ENCODE results near the gene CACNA1H. TPM values are rescaled to one million over a fixed set of nuclear protein-coding genes. Genes with fewer than 3 reads are reported as not detected.
A peak's percentile ranks its signal among the peaks of the same experiment; 100 is the strongest.
"Not testable (repeated sequence)": the region's sequence is repeated elsewhere in the genome, so short reads cannot be mapped to it uniquely, and the experiment has no call there.

The CACNA1H gene
- total RNA-seq, 3 donors from 2014 or later (not counting 1 experiment from before 2014, with no cell fraction given) = 1.1 to 1.5 (median 1.3) TPM

DNA sequence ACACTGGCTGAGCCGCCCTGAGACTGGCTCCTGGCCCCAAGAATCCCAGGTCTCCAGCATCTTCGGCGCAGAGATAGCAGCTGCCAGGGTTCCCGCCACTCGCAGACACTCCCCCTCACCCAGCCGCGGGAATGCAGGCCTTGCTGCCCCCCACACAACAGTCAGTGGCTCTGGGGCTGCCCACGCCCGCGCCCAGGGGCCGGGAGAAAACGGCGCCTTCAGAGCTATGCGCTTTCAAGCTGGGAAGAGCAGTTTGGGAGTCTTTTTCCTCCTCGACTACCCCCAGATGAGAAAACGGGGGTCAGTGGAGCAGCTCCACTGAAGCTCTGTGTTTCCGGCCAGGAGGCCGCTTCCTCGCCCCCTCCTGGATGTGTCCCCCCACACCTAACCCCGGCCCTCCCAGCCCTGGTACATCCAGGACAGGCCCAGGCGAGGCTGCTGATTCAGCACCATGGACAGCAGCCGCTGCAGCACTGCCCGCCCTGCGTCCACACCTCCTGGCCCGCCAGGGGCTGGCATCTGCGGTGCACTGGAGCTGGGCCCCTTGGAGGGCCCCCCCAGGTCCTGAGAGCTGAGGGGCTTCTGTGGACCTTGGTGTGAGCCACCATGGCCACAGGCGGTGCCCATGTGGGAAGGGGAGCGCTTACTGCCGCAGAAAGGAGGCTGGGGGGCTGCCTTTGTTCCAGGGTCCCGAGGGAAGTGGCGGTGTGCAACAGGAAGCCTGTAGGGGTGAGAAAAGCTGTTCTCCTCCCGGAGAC lies 35.7 kb downstream of the CACNA1H start:
- Mint-ChIP-seq H3K36me3 (no peaks in the 10 kb centered on the region), H3K27ac (no peak overlapping the region), H3K9me3 (no peaks in the 10 kb centered on the region), H3K4me3 (no peak overlapping the region), H3K27me3 (ENCODE audit: low read depth in 2 of 2) (peaks cover 0 to 3% of the 10 kb centered on the region in 2 donors), H3K4me1 (no peaks in the 10 kb centered on the region)
- intact Hi-C loops (cut with micrococcal nuclease) = no loop called here
- H3K27me3 ChIP-seq (ENCODE audit: control insufficient read depth, insufficient read depth, low read length) = no peaks in the 10 kb centered on the region
- TF ChIP-seq, protein P1, sequence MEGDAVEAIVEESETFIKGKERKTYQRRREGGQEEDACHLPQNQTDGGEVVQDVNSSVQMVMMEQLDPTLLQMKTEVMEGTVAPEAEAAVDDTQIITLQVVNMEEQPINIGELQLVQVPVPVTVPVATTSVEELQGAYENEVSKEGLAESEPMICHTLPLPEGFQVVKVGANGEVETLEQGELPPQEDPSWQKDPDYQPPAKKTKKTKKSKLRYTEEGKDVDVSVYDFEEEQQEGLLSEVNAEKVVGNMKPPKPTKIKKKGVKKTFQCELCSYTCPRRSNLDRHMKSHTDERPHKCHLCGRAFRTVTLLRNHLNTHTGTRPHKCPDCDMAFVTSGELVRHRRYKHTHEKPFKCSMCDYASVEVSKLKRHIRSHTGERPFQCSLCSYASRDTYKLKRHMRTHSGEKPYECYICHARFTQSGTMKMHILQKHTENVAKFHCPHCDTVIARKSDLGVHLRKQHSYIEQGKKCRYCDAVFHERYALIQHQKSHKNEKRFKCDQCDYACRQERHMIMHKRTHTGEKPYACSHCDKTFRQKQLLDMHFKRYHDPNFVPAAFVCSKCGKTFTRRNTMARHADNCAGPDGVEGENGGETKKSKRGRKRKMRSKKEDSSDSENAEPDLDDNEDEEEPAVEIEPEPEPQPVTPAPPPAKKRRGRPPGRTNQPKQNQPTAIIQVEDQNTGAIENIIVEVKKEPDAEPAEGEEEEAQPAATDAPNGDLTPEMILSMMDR (IDR thresholded peaks at IDR 0.05) = no peak
- peak; percentile 57 to 74 (median 74) for ATAC-seq
- no peaks in the 10 kb centered on the region for H3K36me3 ChIP-seq (ENCODE audit: control insufficient read depth, insufficient read depth, low read length)
- H3K4me3 ChIP-seq (ENCODE audit: low read length) = no peak overlapping the region
- H3K4me1 ChIP-seq (ENCODE audit: control insufficient read depth, insufficient read depth, low read length) = no peaks in the 10 kb centered on the region
- H3K9me3 ChIP-seq (ENCODE audit: control insufficient read depth, insufficient read depth, low read length) = no peaks in the 10 kb centered on the region
- 39% methylated on average over 32 of the region's 32 CpGs for WGBS (ENCODE audit: insufficient coverage)
- peak; percentile 47 to 73 for DNase-seq
- no peak overlapping the region for H3K27ac ChIP-seq (ENCODE audit: low read length)

DNA sequence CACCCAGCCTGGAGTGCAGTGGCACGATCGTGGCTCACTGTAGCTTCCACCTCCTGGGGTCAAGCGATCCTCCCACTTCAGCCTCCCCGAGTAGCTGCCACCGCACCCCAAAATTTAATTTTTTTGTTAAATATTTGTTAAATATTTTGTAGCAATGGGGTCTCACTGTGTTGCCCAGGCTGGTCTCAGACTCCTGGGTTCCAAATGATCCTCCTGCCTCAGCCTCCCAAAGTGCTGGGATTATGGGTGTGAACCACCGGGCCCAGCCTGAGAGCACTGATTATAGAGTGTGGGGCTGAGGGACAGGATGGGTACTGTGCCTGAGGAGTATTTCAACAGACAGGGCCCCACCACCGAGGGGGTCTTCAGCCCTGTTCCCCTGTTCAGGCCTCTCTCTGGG lies 36.5 kb downstream of the CACNA1H start:
- Histone ChIP-seq H3K27ac (ENCODE audit: low read length) (no peak overlapping the region), H3K4me3 (ENCODE audit: low read length) (no peak overlapping the region), H3K4me1 (ENCODE audit: control insufficient read depth, insufficient read depth, low read length) (no peaks in the 10 kb centered on the region), H3K27me3 (ENCODE audit: control insufficient read depth, insufficient read depth, low read length) (no peaks in the 10 kb centered on the region), H3K9me3 (ENCODE audit: control insufficient read depth, insufficient read depth, low read length) (no peaks in the 10 kb centered on the region), H3K36me3 (ENCODE audit: control insufficient read depth, insufficient read depth, low read length) (no peaks in the 10 kb centered on the region)
- peaks cover 0 to 3% of the 10 kb centered on the region in 2 donors for H3K27me3 Mint-ChIP-seq (ENCODE audit: low read depth in 2 of 2)
- no peak overlapping the region for H3K4me3 Mint-ChIP-seq
- H3K27ac Mint-ChIP-seq = no peak overlapping the region
- no peaks in the 10 kb centered on the region for H3K4me1 Mint-ChIP-seq
- no peak for ATAC-seq
- no peak for DNase-seq
- H3K36me3 Mint-ChIP-seq = no peaks in the 10 kb centered on the region
- intact Hi-C loops (cut with micrococcal nuclease) = no loop called here
- WGBS (ENCODE audit: insufficient coverage) = 84% methylated on average over 5 of the region's 7 CpGs
- TF ChIP-seq, protein P1 (IDR thresholded peaks at IDR 0.05) = no peak
- H3K9me3 Mint-ChIP-seq = no peaks in the 10 kb centered on the region

DNA sequence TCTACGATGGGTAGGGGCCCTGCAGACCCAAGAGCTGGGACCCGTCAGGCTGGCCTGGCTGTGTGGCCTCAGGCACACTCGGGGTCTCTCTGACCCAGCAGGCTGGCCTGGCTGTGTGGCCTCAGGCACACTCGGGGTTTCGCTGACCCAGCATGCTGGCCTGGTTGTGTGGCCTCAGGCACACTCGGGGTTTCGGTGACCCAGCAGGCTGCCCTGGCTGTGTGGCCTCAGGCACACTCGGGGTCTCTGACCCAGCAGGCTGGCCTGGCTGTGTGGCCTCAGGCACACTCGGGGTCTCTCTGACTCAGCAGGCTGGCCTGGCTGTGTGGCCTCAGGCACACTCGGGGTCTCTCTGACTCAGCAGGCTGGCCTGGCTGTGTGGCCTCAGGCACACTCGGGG lies 37.9 kb downstream of the CACNA1H start:
- H3K4me1 ChIP-seq (ENCODE audit: control insufficient read depth, insufficient read depth, low read length); H3K9me3 ChIP-seq (ENCODE audit: control insufficient read depth, insufficient read depth, low read length); H3K27me3 Mint-ChIP-seq (ENCODE audit: low read depth in 2 of 2); intact Hi-C loops (cut with micrococcal nuclease); H3K27ac ChIP-seq (ENCODE audit: low read length); H3K4me3 ChIP-seq (ENCODE audit: low read length); H3K27ac Mint-ChIP-seq; H3K27me3 ChIP-seq (ENCODE audit: control insufficient read depth, insufficient read depth, low read length); DNase-seq; H3K9me3 Mint-ChIP-seq; H3K4me1 Mint-ChIP-seq; H3K36me3 ChIP-seq (ENCODE audit: control insufficient read depth, insufficient read depth, low read length); ATAC-seq; H3K36me3 Mint-ChIP-seq; H3K4me3 Mint-ChIP-seq: not testable (repeated sequence)
- WGBS (ENCODE audit: insufficient coverage) = 87% methylated on average over 11 of the region's 11 CpGs

DNA sequence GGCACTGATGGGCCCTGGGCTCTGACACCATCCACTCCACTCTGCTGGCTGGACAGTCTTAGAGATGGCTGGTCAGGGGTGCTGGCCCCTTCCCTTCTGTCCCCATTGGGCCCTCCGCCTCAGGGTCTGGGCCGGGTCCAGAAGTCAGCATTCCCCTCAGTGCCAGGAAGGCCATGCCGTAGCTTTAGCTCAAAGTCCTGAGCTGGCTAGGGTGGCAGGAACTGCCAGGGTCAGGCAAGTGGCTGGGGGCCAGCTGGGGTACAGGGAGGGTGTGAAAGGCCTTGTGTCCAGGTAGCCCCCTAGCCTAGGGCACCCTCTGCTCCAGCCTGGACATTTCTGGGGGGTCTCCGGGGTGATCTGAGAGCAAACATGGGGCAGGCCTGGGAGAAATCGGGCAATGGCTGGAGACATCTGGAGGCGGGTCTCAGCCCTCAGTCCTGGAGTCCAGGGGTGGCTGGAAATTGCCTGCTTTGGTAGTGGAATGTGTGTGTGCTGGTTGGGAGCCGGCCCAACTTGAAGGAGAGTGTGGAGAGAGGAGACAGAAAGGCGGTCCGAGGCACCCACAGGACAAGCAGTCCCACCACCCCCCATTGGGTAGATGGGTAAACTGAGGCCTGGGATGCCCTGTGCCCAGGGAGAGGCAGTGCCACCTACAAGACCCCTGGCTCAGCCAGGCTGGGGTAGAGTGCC lies 39.6 kb downstream of the CACNA1H start:
- Mint-ChIP-seq H3K36me3 (no peaks in the 10 kb centered on the region), H3K4me3 (no peak overlapping the region), H3K27ac (no peak overlapping the region), H3K4me1 (no peaks in the 10 kb centered on the region), H3K9me3 (no peaks in the 10 kb centered on the region), H3K27me3 (ENCODE audit: low read depth in 2 of 2) (peaks cover 0 to 3% of the 10 kb centered on the region in 2 donors)
- no peak overlapping the region for H3K4me3 ChIP-seq (ENCODE audit: low read length)
- H3K36me3 ChIP-seq (ENCODE audit: control insufficient read depth, insufficient read depth, low read length) = no peaks in the 10 kb centered on the region
- WGBS (ENCODE audit: insufficient coverage) = 75% methylated on average over 6 of the region's 9 CpGs
- H3K4me1 ChIP-seq (ENCODE audit: control insufficient read depth, insufficient read depth, low read length) = no peaks in the 10 kb centered on the region
- no peaks in the 10 kb centered on the region for H3K9me3 ChIP-seq (ENCODE audit: control insufficient read depth, insufficient read depth, low read length)
- ATAC-seq (no peak), DNase-seq (no peak)
- intact Hi-C loops (cut with micrococcal nuclease) = no loop called here
- H3K27ac ChIP-seq (ENCODE audit: low read length) = no peak overlapping the region
- H3K27me3 ChIP-seq (ENCODE audit: control insufficient read depth, insufficient read depth, low read length) = no peaks in the 10 kb centered on the region
- TF ChIP-seq, protein P1 (IDR thresholded peaks at IDR 0.05) = no peak

Data from natural killer cell (primary cell).